HG02840 (cell line): Measurements from ENCODE around the gene UBE4A.

ENCODE experiments used
- ATAC-seq: cut with Tn5 transposase; IDR thresholded peaks from one replicate; pipeline ENCODE4 v1.9.1; 2021; ENCODE audit warnings: mild to moderate bottlenecking, moderate library complexity, moderate number of reproducible peaks; ENCODE audit not compliant: unreplicated experiment, low FRiP score

UBE4A gene

GRCh38 chr11:118341815-118342489 lies 17.4 kb upstream of the UBE4A start:
- ATAC-seq = no peak

GRCh38 chr11:118342503-118343161 lies 16.8 kb upstream of the UBE4A start, which contains the start of gene CD3D:
CD3D (minus strand) TSS chr11:118342705; CDS start chr11:118342607, 98 bp downstream.
- no peak for ATAC-seq

GRCh38 chr11:118343248-118343647 lies 16.2 kb upstream of the UBE4A start:
- no peak for ATAC-seq

GRCh38 chr11:118343981-118344515 lies 15.4 kb upstream of the UBE4A start, which contains the start of gene CD3G:
CD3G (plus strand) TSS chr11:118344344; CDS start chr11:118344424, 80 bp downstream.
- ATAC-seq = no peak

- no peak for ATAC-seq
Measured at GRCh38 chr11:118349475-118349874, 9.9 kb upstream of the UBE4A start.

GRCh38 chr11:118353084-118353710 lies 6.2 kb upstream of the UBE4A start:
- no peak for ATAC-seq

- no peak for ATAC-seq
Measured at GRCh38 chr11:118358071-118358470, 1.3 kb upstream of the UBE4A start.

GRCh38 chr11:118364956-118365615 lies 5.7 kb downstream of the UBE4A start:
- no peak for ATAC-seq

- no peak for ATAC-seq
Measured at GRCh38 chr11:118366287-118366686, 6.9 kb downstream of the UBE4A start.

GRCh38 chr11:118370774-118371173 lies 11.4 kb downstream of the UBE4A start:
- no peak for ATAC-seq

GRCh38 chr11:118373263-118373662 lies 13.9 kb downstream of the UBE4A start:
- ATAC-seq = no peak

- no peak for ATAC-seq
Measured at GRCh38 chr11:118373871-118374270, 14.5 kb downstream of the UBE4A start.

- ATAC-seq = no peak
Measured at GRCh38 chr11:118374729-118375128, 15.3 kb downstream of the UBE4A start.

GRCh38 chr11:118375978-118376377 lies 16.6 kb downstream of the UBE4A start:
- ATAC-seq = no peak

GRCh38 chr11:118379497-118379896 lies 20.1 kb downstream of the UBE4A start:
- no peak for ATAC-seq

GRCh38 chr11:118380571-118380970 lies 21.2 kb downstream of the UBE4A start:
- ATAC-seq = no peak

- no peak for ATAC-seq
Measured at GRCh38 chr11:118382954-118383353, 23.6 kb downstream of the UBE4A start.

GRCh38 chr11:118383657-118384056 lies 24.3 kb downstream of the UBE4A start:
- no peak for ATAC-seq

- no peak for ATAC-seq
Measured at GRCh38 chr11:118396097-118396501, 36.7 kb downstream of the UBE4A start.

- no peak for ATAC-seq
Measured at GRCh38 chr11:118397448-118397847, 38.0 kb downstream of the UBE4A start.
